Measurements from ENCODE around the gene SMO. TPM values are rescaled to one million over a fixed set of nuclear protein-coding genes. Genes with fewer than 3 reads are reported as not detected.

The SMO gene
- total and polyA plus RNA-seq, 2 donors (not counting 1 experiment from before 2014, with no cell fraction given): 0.39 to 1.4 TPM

DNA sequence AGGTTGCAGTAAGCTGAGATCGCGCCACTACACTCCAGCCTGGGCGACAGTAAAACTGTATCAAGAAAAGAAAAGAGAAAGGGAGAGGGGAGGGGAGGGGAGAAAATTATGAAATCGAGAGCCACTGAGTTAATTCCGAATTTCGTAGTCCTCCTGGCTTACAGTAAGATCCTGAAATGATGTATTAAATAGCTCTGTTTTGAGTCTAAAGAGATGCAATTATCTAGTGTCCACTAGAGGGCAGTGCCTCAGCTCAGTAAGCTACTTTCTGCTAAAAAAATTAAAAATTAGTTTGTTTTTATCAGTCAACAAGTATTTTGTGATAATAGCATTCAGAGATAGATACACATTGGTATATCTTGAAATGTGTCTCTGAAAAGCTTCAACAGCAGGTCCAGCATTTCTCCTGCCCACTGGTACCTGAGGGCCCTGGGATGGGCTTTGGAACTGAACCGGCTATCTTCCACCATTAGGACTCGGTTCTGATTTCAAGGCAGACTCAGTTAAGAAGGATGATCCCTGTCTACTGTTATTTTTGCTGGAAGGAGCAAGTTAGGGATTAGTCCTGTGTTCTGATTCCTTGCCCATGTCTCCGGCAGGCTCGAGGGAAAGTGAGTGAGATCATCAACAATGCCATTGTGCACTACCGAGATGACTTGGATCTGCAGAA, 24.4 kb upstream of the SMO start:
- no peak overlapping the region for H3K4me2 ChIP-seq (replicated peaks; ENCODE audit: low read depth, low read length, poor library complexity, severe bottlenecking)
- ChIA-PET POLR2A (interaction anchor here (0.6 to 1.8 kb wide), 2 partner anchors 18 to 62 kb away, joined by 7 to 9 read pairs; no protein-coding TSS in a partner anchor), CTCF (interaction anchor here (0.5 to 11.9 kb wide), 54 partner anchors 9 to 786 kb away, joined by 3 to 168 read pairs (median 4); partner anchors contain the start of genes SMO, TNPO3 and TSPAN33)
- peaks cover 74% of the 10 kb centered on the region for H3K4me1 Mint-ChIP-seq
- H3K36me3 ChIP-seq (replicated peaks in 1 of 2; ENCODE audit: control extremely low read depth in 1 of 2, control insufficient read depth in 1 of 2, extremely low read depth in 1 of 2, insufficient read depth in 2 of 2, low read length in 1 of 2): peaks cover 2 to 55% of the 10 kb centered on the region in 2 experiments
- WGBS (ENCODE audit: insufficient coverage): 72% methylated on average over 11 of the region's 11 CpGs
- H3K79me2 ChIP-seq (ENCODE audit: control insufficient read depth, insufficient read depth, low read length): peaks cover 49% of the 10 kb centered on the region
- peaks cover 52 to 54% of the 10 kb centered on the region in 2 donors for H3K4me1 ChIP-seq (ENCODE audit: control insufficient read depth in 2 of 2, insufficient read depth in 2 of 2, low read length in 2 of 2)
- H3K27me3 ChIP-seq (replicated peaks in 1 of 4; ENCODE audit: control extremely low read depth in 1 of 4, control insufficient read depth in 3 of 4, insufficient read depth in 4 of 4, low read length in 3 of 4): no peaks in the 10 kb centered on the region
- TF ChIP-seq, protein P1, sequence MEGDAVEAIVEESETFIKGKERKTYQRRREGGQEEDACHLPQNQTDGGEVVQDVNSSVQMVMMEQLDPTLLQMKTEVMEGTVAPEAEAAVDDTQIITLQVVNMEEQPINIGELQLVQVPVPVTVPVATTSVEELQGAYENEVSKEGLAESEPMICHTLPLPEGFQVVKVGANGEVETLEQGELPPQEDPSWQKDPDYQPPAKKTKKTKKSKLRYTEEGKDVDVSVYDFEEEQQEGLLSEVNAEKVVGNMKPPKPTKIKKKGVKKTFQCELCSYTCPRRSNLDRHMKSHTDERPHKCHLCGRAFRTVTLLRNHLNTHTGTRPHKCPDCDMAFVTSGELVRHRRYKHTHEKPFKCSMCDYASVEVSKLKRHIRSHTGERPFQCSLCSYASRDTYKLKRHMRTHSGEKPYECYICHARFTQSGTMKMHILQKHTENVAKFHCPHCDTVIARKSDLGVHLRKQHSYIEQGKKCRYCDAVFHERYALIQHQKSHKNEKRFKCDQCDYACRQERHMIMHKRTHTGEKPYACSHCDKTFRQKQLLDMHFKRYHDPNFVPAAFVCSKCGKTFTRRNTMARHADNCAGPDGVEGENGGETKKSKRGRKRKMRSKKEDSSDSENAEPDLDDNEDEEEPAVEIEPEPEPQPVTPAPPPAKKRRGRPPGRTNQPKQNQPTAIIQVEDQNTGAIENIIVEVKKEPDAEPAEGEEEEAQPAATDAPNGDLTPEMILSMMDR (IDR thresholded peaks at IDR 0.05): peak; percentile 92
- no peak for TF ChIP-seq EZH2 (IDR thresholded peaks at IDR 0.05; ENCODE audit: borderline replicate concordance, insufficient read depth, low read depth, low read length, poor library complexity, severe bottlenecking)
- no peaks in the 10 kb centered on the region for H3K27me3 Mint-ChIP-seq
- H3K9me3 Mint-ChIP-seq (ENCODE audit: insufficient read depth): no peaks in the 10 kb centered on the region
- H2AFZ ChIP-seq (ENCODE audit: insufficient read depth, low read depth, low read length, poor library complexity, severe bottlenecking): no peak overlapping the region
- intact Hi-C loops (cut with micrococcal nuclease): loop anchor here (1.0 kb wide), 3 partner anchors 41 to 73 kb away; no protein-coding TSS in a partner anchor
- H3K4me3 ChIP-seq (ENCODE audit: control extremely low read depth in 1 of 5, extremely low read depth in 1 of 5, insufficient read depth in 1 of 5, low read depth in 2 of 5, low read length in 4 of 5): no peak overlapping the region
- peak overlapping the region; percentile 17 for H3K27ac Mint-ChIP-seq
- no peaks in the 10 kb centered on the region for H3K9me3 ChIP-seq (ENCODE audit: control extremely low read depth in 1 of 3, control insufficient read depth in 2 of 3, insufficient read depth in 1 of 3, low read length in 2 of 3)
- H3K4me3 Mint-ChIP-seq: no peak overlapping the region
- no peak overlapping the region for H3K27ac ChIP-seq (ENCODE audit: low read length in 2 of 2)
- peaks cover 39% of the 10 kb centered on the region for H4K20me1 ChIP-seq (ENCODE audit: control insufficient read depth, insufficient read depth, low read length, poor library complexity, severe bottlenecking)
- DNase-seq (peak; percentile 72), ATAC-seq (ENCODE audit: low read depth) (no peak)
- no peak overlapping the region for H3K9ac ChIP-seq (ENCODE audit: low read length)

DNA sequence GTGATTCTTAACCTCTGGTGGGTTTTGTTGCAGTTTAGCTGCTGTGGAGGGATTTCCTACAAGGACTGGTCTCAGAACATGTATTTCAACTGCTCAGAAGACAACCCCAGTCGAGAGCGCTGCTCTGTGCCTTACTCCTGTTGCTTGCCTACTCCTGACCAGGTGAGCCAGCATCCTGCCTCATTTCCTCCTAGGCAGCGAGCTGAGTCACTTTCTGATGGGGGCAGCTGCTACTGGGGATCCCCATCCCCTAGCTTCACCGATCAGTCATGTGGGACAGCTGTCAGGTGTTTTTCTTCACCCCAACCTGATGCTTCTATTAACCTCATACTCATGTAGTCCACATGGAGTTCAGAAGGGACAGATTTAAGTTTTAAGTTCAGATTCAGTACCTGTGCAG, 21.7 kb upstream of the SMO start:
- CTCF ChIA-PET: interaction anchor here (0.8 to 11.9 kb wide), 5 partner anchors 21 to 77 kb away, joined by 3 to 118 read pairs (median 5); no protein-coding TSS in a partner anchor
- no peaks in the 10 kb centered on the region for H3K9me3 Mint-ChIP-seq (ENCODE audit: insufficient read depth)
- POLR2A ChIA-PET: interaction anchor here (0.9 kb wide), 1 partner anchor 21 kb away, joined by 3 read pairs; no protein-coding TSS in a partner anchor
- ATAC-seq (ENCODE audit: low read depth) (peak; percentile 44), DNase-seq (peak; percentile 74)
- WGBS (ENCODE audit: insufficient coverage): 31% methylated on average over 3 of the region's 4 CpGs
- no peaks in the 10 kb centered on the region for H3K9me3 ChIP-seq (ENCODE audit: control extremely low read depth in 1 of 3, control insufficient read depth in 2 of 3, insufficient read depth in 1 of 3, low read length in 2 of 3)
- peak overlapping the region; percentile 70 for H3K27ac Mint-ChIP-seq
- peaks cover 46 to 49% of the 10 kb centered on the region in 2 donors for H3K4me1 ChIP-seq (ENCODE audit: control insufficient read depth in 2 of 2, insufficient read depth in 2 of 2, low read length in 2 of 2)
- peak overlapping the region; percentile 6 to 73 for H3K27ac ChIP-seq (ENCODE audit: low read length in 2 of 2)
- peaks cover 23% of the 10 kb centered on the region for H3K79me2 ChIP-seq (ENCODE audit: control insufficient read depth, insufficient read depth, low read length)
- H3K27me3 ChIP-seq (replicated peaks in 1 of 4; ENCODE audit: control extremely low read depth in 1 of 4, control insufficient read depth in 3 of 4, insufficient read depth in 4 of 4, low read length in 3 of 4): no peaks in the 10 kb centered on the region
- H2AFZ ChIP-seq (ENCODE audit: insufficient read depth, low read depth, low read length, poor library complexity, severe bottlenecking): no peak overlapping the region
- no peak overlapping the region for H3K4me3 ChIP-seq (ENCODE audit: control extremely low read depth in 1 of 5, extremely low read depth in 1 of 5, insufficient read depth in 1 of 5, low read depth in 2 of 5, low read length in 4 of 5)
- H3K9ac ChIP-seq (ENCODE audit: low read length): no peak overlapping the region
- H3K27me3 Mint-ChIP-seq: no peaks in the 10 kb centered on the region
- H3K4me2 ChIP-seq (replicated peaks; ENCODE audit: low read depth, low read length, poor library complexity, severe bottlenecking): peak overlapping the region; percentile 16
- H3K4me1 Mint-ChIP-seq: peaks cover 68% of the 10 kb centered on the region
- H4K20me1 ChIP-seq (ENCODE audit: control insufficient read depth, insufficient read depth, low read length, poor library complexity, severe bottlenecking): peaks cover 15% of the 10 kb centered on the region
- TF ChIP-seq, protein P1 (IDR thresholded peaks at IDR 0.05): no peak
- TF ChIP-seq EZH2 (IDR thresholded peaks at IDR 0.05; ENCODE audit: borderline replicate concordance, insufficient read depth, low read depth, low read length, poor library complexity, severe bottlenecking): no peak
- intact Hi-C loops (cut with micrococcal nuclease): no loop called here
- H3K4me3 Mint-ChIP-seq: peak overlapping the region; percentile 14
- H3K36me3 ChIP-seq (replicated peaks in 1 of 2; ENCODE audit: control extremely low read depth in 1 of 2, control insufficient read depth in 1 of 2, extremely low read depth in 1 of 2, insufficient read depth in 2 of 2, low read length in 1 of 2): peaks cover 0 to 51% of the 10 kb centered on the region in 2 experiments
